Measurements from ENCODE around the gene OPCML. TPM values are rescaled to one million over a fixed set of nuclear protein-coding genes. Genes with fewer than 3 reads are reported as not detected.

The OPCML gene
- total RNA-seq, 1 donor from 2014 or later = 4.1 TPM

DNA sequence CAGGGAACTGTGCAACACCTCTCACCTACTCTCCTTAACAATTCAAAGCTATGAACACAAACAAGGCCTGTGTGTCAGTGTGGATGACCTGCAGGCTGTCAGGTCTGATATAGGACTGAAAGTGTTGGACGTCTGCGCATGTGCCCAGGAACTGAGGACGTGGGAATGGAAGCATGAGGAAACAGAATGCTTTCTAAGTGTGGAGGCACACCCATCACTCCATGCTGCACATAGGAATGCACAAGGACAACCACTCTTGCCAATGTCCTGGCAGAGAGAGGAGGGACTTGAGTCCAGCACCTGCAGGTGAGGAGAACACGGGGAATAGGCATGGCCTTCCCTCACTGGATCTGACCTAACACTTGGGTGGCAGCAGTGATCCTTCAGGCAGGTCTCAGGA, 874.3 kb downstream of the OPCML start:
- H3K27ac Mint-ChIP-seq (ENCODE audit: unreplicated experiment) = no peak overlapping the region
- peaks cover 5% of the 10 kb centered on the region for H3K27me3 Mint-ChIP-seq (ENCODE audit: unreplicated experiment)
- H3K4me1 Mint-ChIP-seq (ENCODE audit: unreplicated experiment) = no peaks in the 10 kb centered on the region
- H3K9me3 Mint-ChIP-seq (ENCODE audit: unreplicated experiment) = no peaks in the 10 kb centered on the region
- no peaks in the 10 kb centered on the region for H3K36me3 Mint-ChIP-seq (ENCODE audit: low read depth, unreplicated experiment)
- H3K4me3 Mint-ChIP-seq (ENCODE audit: unreplicated experiment) = no peak overlapping the region
- DNase-seq (ENCODE audit: low spot score) = no peak
- no peak for TF ChIP-seq CTCF (IDR thresholded peaks at IDR 0.05; ENCODE audit: unreplicated experiment)

GRCh38 chr11:132655187-132655855, 877.0 kb downstream of the OPCML start:
- no peak overlapping the region for H3K27ac Mint-ChIP-seq (ENCODE audit: unreplicated experiment)
- no peaks in the 10 kb centered on the region for H3K9me3 Mint-ChIP-seq (ENCODE audit: unreplicated experiment)
- DNase-seq (ENCODE audit: low spot score) = no peak

GRCh38 chr11:132653237-132653636, 879.1 kb downstream of the OPCML start:
- DNase-seq (ENCODE audit: low spot score) = no peak
- Mint-ChIP-seq H3K36me3 (ENCODE audit: low read depth, unreplicated experiment) (no peaks in the 10 kb centered on the region), H3K4me1 (ENCODE audit: unreplicated experiment) (peaks cover 3% of the 10 kb centered on the region)

More at GRCh38 chr11:132655187-132655855, 877.0 kb downstream of the OPCML start:
- H3K27me3 Mint-ChIP-seq (ENCODE audit: unreplicated experiment) = peaks cover 5% of the 10 kb centered on the region
- TF ChIP-seq CTCF (IDR thresholded peaks at IDR 0.05; ENCODE audit: unreplicated experiment) = no peak
- peaks cover 3% of the 10 kb centered on the region for H3K4me1 Mint-ChIP-seq (ENCODE audit: unreplicated experiment)
- H3K4me3 Mint-ChIP-seq (ENCODE audit: unreplicated experiment) = no peak overlapping the region
- H3K36me3 Mint-ChIP-seq (ENCODE audit: low read depth, unreplicated experiment) = no peaks in the 10 kb centered on the region

GRCh38 chr11:132650969-132651720, 881.2 kb downstream of the OPCML start:
- Mint-ChIP-seq H3K4me1 (ENCODE audit: unreplicated experiment) (peaks cover 12% of the 10 kb centered on the region), H3K4me3 (ENCODE audit: unreplicated experiment) (no peak overlapping the region), H3K27me3 (ENCODE audit: unreplicated experiment) (peaks cover 5% of the 10 kb centered on the region), H3K36me3 (ENCODE audit: low read depth, unreplicated experiment) (no peaks in the 10 kb centered on the region), H3K27ac (ENCODE audit: unreplicated experiment) (no peak overlapping the region), H3K9me3 (ENCODE audit: unreplicated experiment) (no peaks in the 10 kb centered on the region)
- DNase-seq (ENCODE audit: low spot score) = no peak
- no peak for TF ChIP-seq CTCF (IDR thresholded peaks at IDR 0.05; ENCODE audit: unreplicated experiment)

More at GRCh38 chr11:132653237-132653636, 879.1 kb downstream of the OPCML start:
- Mint-ChIP-seq H3K27ac (ENCODE audit: unreplicated experiment) (no peak overlapping the region), H3K9me3 (ENCODE audit: unreplicated experiment) (no peaks in the 10 kb centered on the region), H3K27me3 (ENCODE audit: unreplicated experiment) (peaks cover 5% of the 10 kb centered on the region), H3K4me3 (ENCODE audit: unreplicated experiment) (no peak overlapping the region)
- TF ChIP-seq CTCF (IDR thresholded peaks at IDR 0.05; ENCODE audit: unreplicated experiment) = no peak

DNA sequence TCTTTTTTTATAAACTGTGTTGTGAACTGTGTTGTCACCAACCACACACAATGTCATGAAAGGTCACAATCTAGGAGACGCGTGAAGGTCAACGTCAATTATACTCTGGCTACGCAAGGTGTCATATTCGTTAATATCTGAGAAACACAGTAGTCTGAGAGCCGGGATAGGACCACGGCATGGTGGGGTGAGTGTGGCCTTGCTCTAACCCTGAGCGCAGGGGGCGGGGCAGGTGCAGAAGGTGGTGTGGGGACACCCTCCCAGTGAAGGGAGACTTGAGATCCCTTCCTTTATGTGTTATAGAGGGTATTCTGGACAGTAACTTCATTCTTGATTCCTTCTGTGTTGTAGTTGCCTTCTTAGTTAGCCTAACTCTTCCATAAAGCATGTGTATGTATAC, 883.0 kb downstream of the OPCML start:
- Mint-ChIP-seq H3K4me3 (ENCODE audit: unreplicated experiment) (no peak overlapping the region), H3K9me3 (ENCODE audit: unreplicated experiment) (no peaks in the 10 kb centered on the region), H3K36me3 (ENCODE audit: low read depth, unreplicated experiment) (no peaks in the 10 kb centered on the region), H3K4me1 (ENCODE audit: unreplicated experiment) (peaks cover 12% of the 10 kb centered on the region), H3K27me3 (ENCODE audit: unreplicated experiment) (peaks cover 4% of the 10 kb centered on the region), H3K27ac (ENCODE audit: unreplicated experiment) (no peak overlapping the region)
- no peak for TF ChIP-seq CTCF (IDR thresholded peaks at IDR 0.05; ENCODE audit: unreplicated experiment)
- DNase-seq (ENCODE audit: low spot score) = no peak
